HG02642 (cell line): ENCODE measurements around the gene KBTBD12.

Experiments
- ATAC-seq: cut with Tn5 transposase; IDR thresholded peaks from one replicate; pipeline ENCODE4 v1.9.1; 2021; ENCODE audit warnings: mild to moderate bottlenecking; ENCODE audit not compliant: unreplicated experiment, poor library complexity

KBTBD12 gene

GRCh38 chr3:127981097-127981496 lies 66.1 kb downstream of the KBTBD12 start:
- no peak for ATAC-seq

- ATAC-seq: no peak
These were observed 67.1 kb downstream of the KBTBD12 start for GRCh38 chr3:127982155-127982554.

DNA sequence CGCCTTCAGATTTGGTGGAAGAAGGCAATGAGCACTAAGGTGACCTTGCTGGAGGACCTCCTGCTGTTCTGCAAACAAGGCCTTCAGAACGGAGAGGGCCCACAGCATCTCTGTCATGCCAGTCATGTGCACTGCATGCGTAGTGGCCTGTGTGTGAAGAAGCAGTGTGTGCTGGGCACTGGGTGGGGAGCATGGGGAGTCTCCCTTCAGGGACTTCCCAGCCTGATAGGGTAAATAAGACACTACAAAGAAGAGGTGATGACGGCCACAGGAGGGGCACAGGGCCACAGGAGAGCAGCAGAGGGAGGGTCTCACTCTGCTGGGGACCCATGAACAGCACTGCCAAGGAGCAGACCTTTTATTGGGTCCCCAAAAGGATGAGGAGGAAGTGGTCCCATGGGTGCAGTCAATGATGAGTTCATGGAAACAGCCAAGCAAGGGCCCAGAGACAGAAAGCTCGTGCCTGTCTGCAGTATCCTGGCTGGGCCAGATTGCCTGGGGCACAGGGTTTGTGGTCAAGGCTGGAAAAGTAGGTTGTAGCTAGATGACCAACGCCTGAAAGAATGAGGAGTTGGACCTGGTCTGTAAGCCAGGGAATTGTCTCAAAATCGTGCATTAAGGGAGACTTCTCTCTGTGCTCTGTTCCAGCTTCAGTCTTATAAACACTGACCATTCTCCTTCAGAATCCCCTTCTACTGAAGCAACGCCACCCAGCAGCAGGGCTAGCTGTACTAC lies 69.4 kb downstream of the KBTBD12 start:
- ATAC-seq: no peak

GRCh38 chr3:127985216-127985615 lies 70.2 kb downstream of the KBTBD12 start:
- no peak for ATAC-seq

DNA sequence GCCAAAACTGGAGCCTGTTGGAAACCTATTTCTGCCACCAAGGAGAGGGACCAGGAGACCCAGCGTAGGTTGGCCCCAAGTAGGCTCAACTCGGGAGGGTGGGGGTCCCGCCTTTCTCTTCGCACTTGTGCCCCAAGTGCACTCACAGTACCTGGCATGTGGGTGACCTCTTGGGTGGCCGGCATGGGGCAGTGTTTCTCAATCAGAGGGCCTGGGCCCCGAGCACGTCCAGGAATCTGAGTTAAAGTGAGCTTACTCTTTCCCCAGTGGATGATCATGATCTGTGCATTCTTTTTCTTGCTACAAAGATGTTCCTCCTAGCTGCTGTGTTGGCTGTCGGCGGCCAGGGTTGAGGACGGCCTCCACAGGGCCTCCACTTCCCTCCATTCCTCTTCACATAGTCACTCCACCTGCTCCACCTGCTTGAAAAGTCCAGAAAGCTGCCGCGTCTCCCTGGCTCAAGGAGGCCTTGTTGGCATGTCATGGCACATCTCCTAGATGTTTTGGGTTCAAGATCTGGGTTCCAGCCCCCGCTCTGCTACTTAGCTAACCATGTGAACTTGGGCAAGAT lies 70.7 kb downstream of the KBTBD12 start:
- ATAC-seq: no peak

DNA sequence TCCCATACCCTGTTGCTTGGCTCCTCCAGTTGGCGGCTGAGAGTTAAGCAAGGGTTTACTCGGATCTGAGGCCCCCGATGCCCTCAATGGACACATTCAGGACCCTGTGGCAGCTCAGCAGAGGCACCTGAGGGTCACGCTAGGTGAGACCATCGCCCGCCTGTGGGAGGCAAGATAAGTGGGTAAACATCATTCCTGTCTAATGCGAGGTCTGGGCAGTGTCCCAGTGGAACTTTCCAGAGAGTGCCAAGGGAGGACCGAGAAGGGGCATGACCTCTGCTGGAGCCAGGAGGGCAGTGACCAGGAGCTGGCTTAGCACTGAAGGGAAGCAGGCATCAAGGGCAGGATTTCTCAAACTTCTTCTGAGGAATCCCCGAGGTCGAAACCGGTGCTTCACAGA lies 71.8 kb downstream of the KBTBD12 start:
- ATAC-seq: no peak

- ATAC-seq: no peak
These were observed 72.4 kb downstream of the KBTBD12 start for GRCh38 chr3:127987309-127987995.

GRCh38 chr3:127988770-127989557 lies 73.9 kb downstream of the KBTBD12 start:
- no peak for ATAC-seq

GRCh38 chr3:127990051-127990450 lies 75.0 kb downstream of the KBTBD12 start:
- no peak for ATAC-seq

DNA sequence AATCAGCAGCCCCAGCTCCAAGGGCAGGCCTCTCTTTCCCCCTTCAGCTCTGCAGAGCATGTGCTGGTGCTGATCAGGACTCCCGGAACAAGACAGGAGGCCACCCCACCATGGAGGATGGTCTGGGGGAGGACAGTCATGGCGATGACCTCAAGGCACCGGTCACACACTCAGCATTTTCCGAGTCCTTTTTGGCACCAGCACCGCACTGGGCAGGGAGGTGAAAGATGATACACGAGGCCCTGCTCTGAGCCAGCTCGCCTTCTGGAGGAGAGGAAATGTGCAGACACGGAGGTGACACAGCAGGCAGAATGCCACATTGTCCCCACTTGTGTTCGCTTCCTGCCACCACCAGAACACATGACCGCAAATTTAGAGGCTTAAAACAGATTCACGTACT lies 75.4 kb downstream of the KBTBD12 start:
- ATAC-seq: no peak

DNA sequence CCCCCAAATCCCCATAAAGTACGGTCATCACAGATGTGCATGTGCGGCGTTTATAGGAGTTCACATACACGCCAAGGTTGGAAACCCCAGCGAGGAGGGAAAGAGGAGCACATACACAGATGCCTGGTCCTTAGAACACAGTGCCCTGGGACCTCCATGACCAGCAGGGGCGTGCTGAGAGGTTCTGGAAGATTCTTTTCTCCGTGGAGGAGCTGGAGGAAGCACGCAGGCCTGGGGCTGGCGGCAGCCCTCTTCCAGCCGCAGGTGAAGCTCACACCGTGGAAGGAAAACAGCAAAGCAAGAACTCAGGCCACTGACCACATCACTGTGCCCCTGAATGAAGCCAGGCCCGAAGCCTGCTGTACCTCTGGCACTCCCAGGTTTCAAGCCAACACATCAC lies 76.2 kb downstream of the KBTBD12 start:
- ATAC-seq: no peak

DNA sequence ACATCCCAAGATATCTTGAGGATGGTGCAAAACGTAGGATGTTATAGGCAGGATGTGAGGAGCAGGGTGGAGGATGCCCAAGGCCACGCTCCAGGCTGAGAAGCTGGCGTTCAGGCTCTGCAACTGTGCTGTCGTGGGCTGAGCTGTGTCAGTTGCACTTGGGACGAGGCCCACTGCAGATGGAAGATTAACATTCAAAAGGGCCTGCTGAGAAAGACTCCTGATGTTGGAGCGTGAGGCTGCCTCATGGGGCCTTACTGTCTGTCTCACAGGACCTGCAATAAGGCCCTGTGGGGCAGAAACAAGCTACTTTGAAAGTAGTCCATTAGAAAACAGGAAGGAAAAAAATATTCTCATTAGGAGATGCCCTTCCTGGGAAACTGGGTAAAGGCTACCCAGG lies 76.6 kb downstream of the KBTBD12 start:
- ATAC-seq: no peak

- no peak for ATAC-seq
These were observed 77.1 kb downstream of the KBTBD12 start for GRCh38 chr3:127992127-127992526.

DNA sequence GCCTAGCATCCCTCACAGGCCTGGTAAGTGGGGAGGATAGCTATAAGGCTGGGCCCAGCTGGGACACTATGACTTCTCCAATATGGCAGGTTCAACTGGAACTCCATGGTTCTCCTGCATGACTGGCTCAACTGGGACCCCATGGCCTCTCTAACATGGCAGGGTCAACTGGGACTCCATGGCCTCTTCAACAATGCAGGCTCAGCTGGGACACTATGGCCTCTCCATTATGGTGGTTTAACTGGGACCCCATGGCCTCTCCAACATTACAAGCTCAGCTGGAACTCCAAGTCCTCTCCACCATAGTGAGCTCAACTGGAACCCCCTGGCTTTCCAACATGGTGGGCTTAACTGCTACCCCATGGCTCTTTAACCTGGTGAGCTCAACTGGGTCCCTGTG lies 79.0 kb downstream of the KBTBD12 start:
- ATAC-seq: no peak

DNA sequence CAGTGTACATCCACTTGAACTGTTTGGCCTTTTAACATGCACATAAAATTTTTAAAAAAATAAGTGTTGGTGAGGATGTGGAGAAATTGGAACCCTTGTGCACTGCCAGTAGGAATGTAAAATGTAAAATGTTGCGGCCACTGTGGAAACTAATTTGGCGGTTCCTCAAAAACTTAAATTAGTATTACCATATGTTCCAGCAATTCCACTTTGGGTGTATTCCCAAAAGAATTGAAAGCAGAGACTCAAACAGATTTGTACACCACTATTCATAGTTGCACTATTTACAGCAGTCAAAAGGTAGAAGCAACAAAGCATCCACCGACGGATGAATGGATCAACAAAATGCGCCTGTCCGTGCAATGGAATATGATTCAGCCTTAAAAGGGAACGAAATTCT lies 82.0 kb downstream of the KBTBD12 start:
- ATAC-seq: no peak

DNA sequence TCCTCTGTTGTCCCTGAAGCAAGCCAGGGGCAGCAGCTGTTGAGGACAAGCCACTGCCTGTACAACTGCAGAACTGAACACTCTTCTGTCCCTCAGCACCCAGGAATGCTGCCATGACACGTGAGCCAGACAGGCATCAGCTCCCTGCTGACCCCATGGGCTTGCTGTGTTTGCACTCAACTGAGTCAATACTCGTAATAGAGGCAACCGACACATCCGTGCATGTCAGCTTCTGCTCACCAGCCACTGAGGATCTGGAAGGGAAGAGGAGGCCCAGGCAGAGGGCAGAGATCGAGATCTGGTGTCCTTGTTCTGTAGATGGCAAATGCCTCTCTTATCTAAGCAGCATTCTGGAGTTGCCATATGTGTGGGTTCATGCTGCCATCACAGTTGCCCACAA lies 82.9 kb downstream of the KBTBD12 start:
- no peak for ATAC-seq

DNA sequence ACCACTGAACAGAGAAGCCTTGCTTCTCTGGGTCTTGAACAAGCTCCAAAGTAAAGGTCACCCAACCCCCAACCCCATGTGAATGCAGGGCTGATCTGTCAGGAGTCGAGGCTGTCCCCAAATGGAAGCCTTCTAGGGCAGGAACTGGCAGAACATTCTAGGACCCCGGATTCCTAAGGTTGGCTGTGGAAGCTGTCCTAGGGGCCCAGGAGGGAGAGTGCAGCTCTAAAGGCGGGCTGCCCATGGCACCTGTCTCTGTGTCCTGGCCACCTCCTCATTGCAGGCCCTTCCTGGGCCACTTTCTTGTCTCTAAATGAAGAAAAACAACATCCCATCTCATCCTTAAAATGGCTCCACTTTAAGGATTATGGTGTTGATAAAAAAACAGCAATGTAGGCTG lies 83.6 kb downstream of the KBTBD12 start:
- no peak for ATAC-seq

- no peak for ATAC-seq
These were observed 84.6 kb downstream of the KBTBD12 start for GRCh38 chr3:127999509-128000106.

- no peak for ATAC-seq
These were observed 86.5 kb downstream of the KBTBD12 start for GRCh38 chr3:128001576-128001975.

- ATAC-seq: no peak
These were observed 89.6 kb downstream of the KBTBD12 start for GRCh38 chr3:128004661-128005060.
